ENCODE results near the gene ESYT3.
"Not testable (repeated sequence)": the region's sequence is repeated elsewhere in the genome, so short reads cannot be mapped to it uniquely, and the experiment has no call there.

ESYT3 gene

DNA sequence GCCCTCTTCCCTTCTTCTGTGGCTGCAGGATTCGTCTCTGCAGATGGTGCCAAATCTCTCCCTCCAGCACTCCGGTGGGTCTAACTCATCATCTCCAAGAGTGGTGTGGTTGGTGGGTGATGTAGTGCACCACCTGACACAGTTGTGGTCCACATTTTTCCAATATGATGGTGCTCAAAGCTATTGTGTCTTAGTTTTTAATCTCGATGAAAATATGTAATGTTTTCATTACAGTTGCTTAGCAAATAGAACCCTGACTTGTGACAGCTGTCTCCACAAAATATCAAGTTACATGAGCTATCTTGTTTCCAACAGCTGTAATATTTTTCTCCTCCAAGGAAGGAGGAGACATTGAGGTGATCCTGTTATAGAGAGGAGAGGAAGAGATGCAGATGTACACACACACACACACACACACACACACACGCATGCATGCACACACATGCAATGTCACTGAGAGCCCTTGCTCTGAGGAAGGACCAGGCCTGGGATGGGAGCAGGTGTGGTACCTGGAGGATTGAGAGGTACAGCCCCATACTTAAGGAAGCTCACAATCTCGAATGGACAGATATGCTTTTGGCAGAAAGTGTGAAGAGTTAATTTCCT is 15.7 kb upstream of the ESYT3 start:
- no peak for DNase-seq (ENCODE audit: low spot score)
- ChIA-PET CTCF (interaction anchor here (0.5 to 2.0 kb wide), 3 partner anchors 24 to 505 kb away, joined by 3 to 11 read pairs (median 4); no protein-coding TSS in a partner anchor), POLR2A (ENCODE audit: low non-redundant PET) (no interaction called here)
- no peak overlapping the region for H3K27ac ChIP-seq
- no peak for TF ChIP-seq CTCF (conservative IDR thresholded peaks at IDR 0.05; ENCODE audit: low read depth)

GRCh38 chr3:138423316-138423715 is 11.1 kb upstream of the ESYT3 start:
- CTCF ChIA-PET, result interaction anchor here (0.6 kb wide), 1 partner anchor 74 kb away, joined by 3 read pairs; no protein-coding TSS in a partner anchor
- POLR2A ChIA-PET (ENCODE audit: low non-redundant PET), result no interaction called here
- no peak overlapping the region for H3K27ac ChIP-seq
- TF ChIP-seq CTCF (conservative IDR thresholded peaks at IDR 0.05; ENCODE audit: low read depth), result no peak
- no peak for DNase-seq (ENCODE audit: low spot score)

GRCh38 chr3:138424323-138424722 is 10.1 kb upstream of the ESYT3 start:
- no peak for DNase-seq (ENCODE audit: low spot score)
- H3K27ac ChIP-seq, result no peak overlapping the region
- CTCF ChIA-PET, result interaction anchor here (0.5 to 0.6 kb wide), 3 partner anchors 66 to 329 kb away, joined by 3 read pairs; no protein-coding TSS in a partner anchor
- no peak for TF ChIP-seq CTCF (conservative IDR thresholded peaks at IDR 0.05; ENCODE audit: low read depth)
- POLR2A ChIA-PET (ENCODE audit: low non-redundant PET), result no interaction called here

- ChIA-PET POLR2A (ENCODE audit: low non-redundant PET) (no interaction called here), CTCF (interaction anchor here (0.6 to 1.0 kb wide), 2 partner anchors 8 to 90 kb away, joined by 3 read pairs; no protein-coding TSS in a partner anchor)
- DNase-seq (ENCODE audit: low spot score), result no peak
- no peak for TF ChIP-seq CTCF (conservative IDR thresholded peaks at IDR 0.05; ENCODE audit: low read depth)
- H3K27ac ChIP-seq, result no peak overlapping the region
Measured at GRCh38 chr3:138426211-138426610, 8.2 kb upstream of the ESYT3 start.

DNA sequence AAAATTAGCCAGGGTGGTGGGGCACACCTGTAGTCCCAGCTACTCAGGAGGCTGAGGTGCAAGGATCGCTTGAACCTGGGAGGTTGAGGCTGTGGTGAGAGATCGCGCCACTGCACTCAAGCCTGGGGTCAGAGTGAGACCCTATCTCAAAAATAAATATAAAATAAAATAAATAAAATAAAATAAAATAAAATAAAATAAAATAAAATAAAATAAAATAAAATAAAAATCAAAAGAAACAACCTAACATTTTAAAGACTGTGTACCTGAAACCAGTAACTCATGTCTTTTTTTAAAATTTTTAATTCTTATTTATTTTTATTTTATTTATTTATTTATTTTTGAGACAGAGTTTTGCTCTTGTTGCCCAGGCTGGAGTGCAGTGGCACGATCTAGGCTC is 7.7 kb upstream of the ESYT3 start:
- H3K27ac ChIP-seq; DNase-seq (ENCODE audit: low spot score); POLR2A ChIA-PET (ENCODE audit: low non-redundant PET): not testable (repeated sequence)
- CTCF ChIA-PET, result interaction anchor here (0.6 to 1.0 kb wide), 2 partner anchors 9 to 91 kb away, joined by 3 read pairs; no protein-coding TSS in a partner anchor

DNA sequence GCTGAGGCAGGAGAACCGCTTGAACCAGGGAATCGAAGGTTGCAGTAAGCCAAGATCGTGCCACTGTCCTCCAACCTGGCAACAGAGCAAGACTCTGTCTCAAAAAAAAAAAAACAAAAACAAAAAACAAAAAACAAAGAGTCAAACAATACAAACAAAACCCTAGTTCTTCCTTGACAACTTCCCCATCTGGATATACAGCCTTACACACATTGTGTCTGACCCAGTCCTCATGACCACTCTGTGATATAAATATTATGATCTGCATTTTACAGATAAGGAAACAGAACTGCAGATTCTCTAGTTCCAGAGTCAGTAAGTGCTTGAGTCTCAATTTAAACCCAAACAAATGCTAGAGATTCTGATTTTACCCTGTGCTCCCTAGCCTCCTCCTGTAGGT is 4.8 kb upstream of the ESYT3 start:
- no peak for DNase-seq (ENCODE audit: low spot score)
- no peak overlapping the region for H3K27ac ChIP-seq
- ChIA-PET CTCF (interaction anchor here (0.6 to 1.4 kb wide), 2 partner anchors 12 to 494 kb away, joined by 3 to 4 read pairs; no protein-coding TSS in a partner anchor), POLR2A (ENCODE audit: low non-redundant PET) (no interaction called here)
- TF ChIP-seq CTCF (conservative IDR thresholded peaks at IDR 0.05; ENCODE audit: low read depth), result no peak

- POLR2A ChIA-PET (ENCODE audit: low non-redundant PET), result no interaction called here
- no peak overlapping the region for H3K27ac ChIP-seq
- no peak for DNase-seq (ENCODE audit: low spot score)
Measured at GRCh38 chr3:138432576-138433240, 1.7 kb upstream of the ESYT3 start.

More at GRCh38 chr3:138432576-138433240, 1.7 kb upstream of the ESYT3 start:
- CTCF ChIA-PET, result no interaction called here
- no peak for TF ChIP-seq CTCF (conservative IDR thresholded peaks at IDR 0.05; ENCODE audit: low read depth)
